NCI-H2107 treated with DMSO at 0.1 percent for 48 hours (cell line): ENCODE results near the gene KSR2.

ENCODE experiments used
- DNase-seq: peaks from one replicate; lab custom pipeline; 2025; ENCODE audit not compliant: unreplicated experiment; lab: John Stamatoyannopoulos, UW

The KSR2 gene

GRCh38 chr12:117587631-117588287 lies 381.0 kb downstream of the KSR2 start:
- peak; percentile 62 for DNase-seq

DNA sequence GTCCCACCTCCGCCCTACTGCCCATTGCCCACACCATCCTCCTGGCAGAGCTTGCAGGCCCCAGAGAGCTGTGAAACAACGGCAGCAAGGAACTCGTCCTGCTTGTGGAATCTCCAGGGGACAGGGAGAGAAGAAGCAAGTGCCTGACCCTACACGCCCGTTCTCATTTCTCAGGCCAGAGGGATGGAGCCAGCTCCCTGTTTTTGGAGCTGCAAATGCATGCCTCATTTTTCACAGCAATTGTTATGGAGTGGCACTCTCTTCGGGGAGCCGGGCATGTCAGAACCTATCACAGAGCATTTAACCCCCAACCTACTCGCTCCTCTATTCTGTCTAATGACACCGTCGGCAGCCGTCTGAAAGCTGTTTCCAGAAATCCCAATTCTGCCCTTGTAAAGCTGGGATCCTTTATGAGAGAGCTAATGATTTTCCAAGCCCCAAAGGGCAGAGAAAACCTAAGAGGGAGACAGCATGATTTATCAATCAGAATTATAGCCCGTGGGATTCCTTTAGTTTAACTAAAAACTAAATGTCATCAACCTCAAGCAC lies 385.0 kb downstream of the KSR2 start:
- peak; percentile 89 for DNase-seq

- no peak for DNase-seq
These were observed 385.7 kb downstream of the KSR2 start for GRCh38 chr12:117583092-117583491.

DNA sequence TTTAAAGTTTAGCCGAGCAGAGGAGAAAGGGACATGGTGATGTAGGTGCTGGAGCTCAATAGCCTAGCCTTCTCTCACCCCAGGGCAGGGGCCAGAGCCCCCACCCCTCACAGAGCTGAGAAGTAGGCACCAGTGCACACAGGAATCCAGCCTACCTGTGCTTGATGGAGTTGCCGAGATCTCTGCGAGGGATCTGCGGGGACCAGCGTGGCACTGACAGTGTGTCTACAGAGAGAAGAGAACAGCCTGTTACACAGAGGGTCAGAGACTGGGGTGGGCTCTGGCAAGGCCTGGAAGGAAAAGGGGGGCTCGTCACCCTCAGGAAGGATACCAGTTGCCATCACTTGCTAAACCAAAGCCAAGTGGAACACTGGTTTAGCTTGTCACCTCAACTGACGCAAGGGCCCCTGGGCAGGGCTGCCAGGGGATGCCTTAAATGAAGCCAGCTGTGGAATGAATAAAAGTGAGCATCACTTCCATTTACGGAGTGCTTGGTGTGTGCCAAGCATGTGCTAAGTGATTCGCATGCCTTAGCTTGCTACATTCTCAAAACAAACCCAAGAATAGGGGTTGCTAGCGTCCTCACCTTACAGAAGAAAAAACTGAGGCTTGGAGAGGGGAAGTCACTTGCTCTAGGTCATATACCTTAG lies 386.5 kb downstream of the KSR2 start:
- DNase-seq: no peak

DNA sequence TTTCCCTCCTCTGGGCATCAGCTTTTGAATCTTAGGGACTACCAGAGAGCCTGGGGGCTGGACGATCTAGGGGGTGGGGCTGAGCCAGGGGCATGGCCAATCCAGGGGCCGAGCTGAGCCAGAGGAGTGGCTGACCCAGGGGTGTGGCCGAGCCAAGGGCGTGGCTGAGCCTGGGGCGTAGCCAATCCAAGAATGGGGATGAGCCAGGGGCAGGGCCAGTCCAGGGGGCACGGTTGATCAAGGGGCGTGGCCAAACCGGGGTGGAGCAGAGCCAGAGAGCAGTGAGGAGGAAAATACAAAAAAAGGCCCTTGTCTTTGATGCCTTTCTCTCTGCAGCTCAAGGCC lies 388.1 kb downstream of the KSR2 start:
- DNase-seq: no peak

DNA sequence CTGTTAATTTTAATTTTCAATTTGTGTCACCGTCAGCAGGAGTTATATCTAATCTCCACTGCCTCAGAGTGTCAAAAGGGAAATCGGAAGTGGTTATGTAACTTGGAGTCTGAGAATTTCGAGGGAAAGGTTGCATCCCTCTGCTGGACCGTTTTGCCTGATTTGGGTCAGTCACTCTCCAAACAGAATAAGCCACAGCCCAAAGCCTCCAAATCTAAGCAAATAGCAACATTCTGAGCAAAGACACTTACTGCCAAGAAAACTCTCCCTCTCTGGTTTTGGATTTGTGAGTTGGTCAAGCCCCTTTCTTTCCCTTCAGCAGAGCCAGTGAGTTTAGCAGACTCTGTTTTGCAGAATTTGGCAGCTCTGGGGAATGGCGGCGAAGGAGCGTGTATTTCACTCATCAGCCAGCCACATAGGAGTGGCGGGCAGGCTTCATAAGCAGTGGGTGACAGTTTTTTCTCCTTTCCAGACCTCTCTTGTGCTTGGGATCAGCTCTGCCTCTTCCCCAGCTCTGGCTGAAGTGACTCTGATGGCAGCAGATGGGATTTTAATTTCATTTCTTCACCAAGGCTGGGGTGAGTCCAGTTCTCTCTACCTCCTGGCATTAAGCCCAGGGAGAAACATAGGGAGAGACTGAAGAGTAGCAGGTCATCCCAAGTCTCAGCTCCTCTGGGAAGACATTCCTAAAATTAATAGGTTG lies 388.6 kb downstream of the KSR2 start:
- no peak for DNase-seq

GRCh38 chr12:117577122-117577657 lies 391.6 kb downstream of the KSR2 start:
- no peak for DNase-seq

GRCh38 chr12:117576053-117576452 lies 392.7 kb downstream of the KSR2 start:
- no peak for DNase-seq

DNA sequence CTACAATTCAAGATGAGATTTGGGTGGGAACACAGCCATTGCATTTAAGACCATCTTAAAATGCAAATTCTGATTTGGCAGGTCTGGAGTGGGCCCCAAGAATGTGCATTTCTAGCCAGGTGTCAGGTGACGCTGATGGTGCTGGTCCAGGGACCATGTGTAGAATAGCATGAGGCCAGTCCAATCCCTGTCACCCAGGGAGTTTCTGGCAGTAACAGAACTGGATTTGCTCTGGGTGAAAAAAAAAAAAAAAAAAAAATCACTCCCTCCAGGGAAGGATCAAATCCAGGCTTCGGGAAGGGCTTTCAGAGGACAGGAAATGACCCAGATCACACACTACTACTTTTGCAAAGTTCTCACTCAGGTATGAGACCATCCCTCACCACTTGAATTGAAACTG lies 394.1 kb downstream of the KSR2 start:
- DNase-seq: no peak

- no peak for DNase-seq
These were observed 396.0 kb downstream of the KSR2 start for GRCh38 chr12:117572755-117573154.

DNA sequence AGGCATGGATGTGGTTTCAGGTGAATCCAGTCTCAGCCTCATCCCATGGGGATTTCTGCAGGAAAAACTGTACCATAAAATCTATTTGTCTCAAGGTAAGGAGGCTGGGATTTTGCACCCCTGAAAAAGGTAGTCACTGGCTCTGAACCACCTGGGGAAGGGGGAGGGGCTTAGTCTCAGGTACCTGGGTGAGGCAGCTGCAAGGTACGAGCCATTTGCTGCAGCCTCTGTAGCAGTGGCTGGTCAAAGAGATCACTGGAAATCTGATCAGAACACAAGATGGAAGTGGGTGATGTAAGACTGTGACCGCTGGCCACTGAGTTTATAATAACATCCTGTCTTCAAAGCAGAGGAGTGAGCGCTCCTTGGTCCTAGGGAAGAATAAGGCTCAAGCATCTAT lies 397.5 kb downstream of the KSR2 start:
- DNase-seq: peak; percentile 82

DNA sequence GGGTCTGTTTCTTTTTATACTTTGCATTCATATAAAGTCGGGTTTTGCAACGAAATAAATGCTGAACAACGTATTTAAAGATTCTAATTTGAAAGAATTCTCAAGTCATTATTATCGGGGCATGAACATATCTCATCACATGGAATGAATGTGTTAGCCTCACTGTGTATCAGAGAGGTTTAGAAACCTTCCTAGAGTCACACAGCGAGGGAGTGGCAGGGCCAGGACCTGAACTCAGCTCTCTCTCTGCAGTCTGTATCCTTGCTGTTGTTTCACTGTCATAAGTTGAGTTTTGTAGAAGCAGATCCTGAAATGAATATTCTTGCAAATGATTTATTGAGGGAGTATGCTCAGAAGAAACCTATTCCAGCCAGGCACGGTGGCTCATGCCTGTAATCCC lies 398.2 kb downstream of the KSR2 start:
- no peak for DNase-seq

DNA sequence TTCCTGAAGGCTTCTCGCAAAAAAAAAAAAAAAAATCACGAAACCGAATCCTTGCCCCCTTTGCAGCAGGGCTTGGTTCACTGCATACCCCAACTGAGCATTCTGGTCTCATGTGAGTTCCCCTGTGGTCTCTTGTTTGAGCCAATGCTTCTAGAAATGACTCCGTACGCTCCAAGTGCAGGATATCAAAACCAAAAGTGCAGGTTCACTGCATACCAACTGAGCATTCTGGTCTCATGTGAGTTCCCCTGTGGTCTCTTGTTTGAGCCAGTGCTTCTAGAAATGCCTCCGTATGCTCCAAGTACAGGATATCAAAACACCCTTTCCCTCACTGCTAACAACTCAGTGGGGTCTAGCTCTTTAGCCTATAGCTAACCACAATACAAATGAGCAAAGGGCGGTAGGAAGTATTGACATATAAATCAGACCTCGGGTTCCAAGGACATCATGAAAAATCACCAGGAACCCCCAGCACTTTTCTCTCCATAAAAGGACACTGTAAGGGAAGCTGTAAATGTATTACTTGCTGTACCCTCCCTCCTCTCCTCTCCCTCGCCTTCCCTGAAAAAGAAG lies 401.1 kb downstream of the KSR2 start:
- DNase-seq: no peak

DNA sequence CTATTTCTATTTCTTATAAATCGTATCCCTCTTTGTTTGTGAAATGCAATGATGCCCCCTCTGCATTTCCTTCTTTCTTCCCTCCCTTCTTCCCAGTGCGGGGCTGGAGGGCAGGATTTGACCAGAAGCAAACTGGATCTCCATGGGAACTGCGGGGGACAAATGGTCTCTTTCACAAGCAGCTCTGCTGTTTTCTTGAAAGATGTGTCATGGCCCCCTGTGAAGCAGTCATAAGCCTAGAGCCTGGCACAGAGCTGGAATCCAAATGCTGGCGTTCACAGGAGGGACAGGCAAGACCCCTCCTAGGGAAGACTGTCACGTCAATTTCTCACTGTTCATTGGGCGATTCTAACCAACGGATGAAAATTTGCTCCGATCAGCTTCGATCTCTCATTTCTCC lies 403.9 kb downstream of the KSR2 start:
- no peak for DNase-seq

GRCh38 chr12:117563706-117564105 lies 405.1 kb downstream of the KSR2 start:
- no peak for DNase-seq

DNA sequence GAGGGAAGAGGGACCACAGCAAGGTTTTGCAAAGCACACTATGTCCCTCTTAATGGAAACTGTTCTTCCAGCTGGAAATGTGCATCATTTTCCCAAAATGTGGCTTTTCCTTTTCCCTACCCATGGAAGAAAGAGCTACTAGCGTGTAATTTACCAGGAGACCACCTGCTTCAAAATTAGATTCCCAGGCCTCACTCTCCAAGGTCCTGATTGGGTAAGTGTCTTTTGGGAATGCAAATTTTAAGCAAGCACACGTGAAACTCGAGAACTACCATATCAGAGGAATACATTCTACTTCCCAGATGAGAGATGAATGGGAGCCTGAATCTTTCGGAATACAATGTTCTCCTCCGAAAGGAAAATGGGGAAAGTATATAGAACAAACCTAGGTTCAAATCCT lies 405.8 kb downstream of the KSR2 start:
- DNase-seq: peak; percentile 12

DNA sequence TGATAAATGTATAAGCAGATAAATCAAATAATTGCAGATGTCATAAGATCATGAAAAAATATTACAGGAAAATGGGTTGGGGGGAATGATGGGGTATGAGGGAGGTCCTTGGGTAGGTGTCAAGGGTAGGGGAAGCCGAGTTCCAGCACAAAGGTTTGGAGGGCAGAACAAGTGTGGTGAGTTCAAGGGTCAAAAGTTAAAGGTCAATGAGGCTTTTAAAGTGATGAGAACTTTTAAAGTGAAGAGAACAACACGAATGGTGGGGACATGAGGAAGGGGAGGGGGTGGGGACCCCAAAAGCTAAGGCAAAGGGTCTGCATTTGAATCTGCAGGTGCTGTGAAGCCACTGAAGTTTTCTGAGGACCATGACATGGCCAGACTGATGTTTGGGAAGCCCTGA lies 406.8 kb downstream of the KSR2 start:
- no peak for DNase-seq

DNA sequence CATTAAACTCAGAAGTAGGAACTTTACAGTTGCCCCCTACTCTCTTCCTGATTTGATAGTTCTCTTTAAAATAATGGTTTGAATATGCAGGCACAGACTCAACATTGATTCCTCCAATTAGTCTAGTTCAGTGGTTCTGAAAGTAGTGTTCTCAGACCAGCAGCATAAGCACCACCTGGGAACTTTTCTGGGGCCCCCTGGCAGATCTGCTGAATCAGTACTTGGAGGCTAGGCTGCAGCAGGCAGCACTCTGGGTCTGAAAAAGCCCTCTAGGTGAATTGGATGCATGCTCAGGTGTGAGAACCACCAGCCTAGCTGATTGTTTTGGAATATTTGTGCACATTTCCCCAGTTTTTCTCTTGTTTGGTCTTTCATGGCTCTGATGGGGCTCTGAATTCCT lies 408.8 kb downstream of the KSR2 start:
- DNase-seq: no peak

DNA sequence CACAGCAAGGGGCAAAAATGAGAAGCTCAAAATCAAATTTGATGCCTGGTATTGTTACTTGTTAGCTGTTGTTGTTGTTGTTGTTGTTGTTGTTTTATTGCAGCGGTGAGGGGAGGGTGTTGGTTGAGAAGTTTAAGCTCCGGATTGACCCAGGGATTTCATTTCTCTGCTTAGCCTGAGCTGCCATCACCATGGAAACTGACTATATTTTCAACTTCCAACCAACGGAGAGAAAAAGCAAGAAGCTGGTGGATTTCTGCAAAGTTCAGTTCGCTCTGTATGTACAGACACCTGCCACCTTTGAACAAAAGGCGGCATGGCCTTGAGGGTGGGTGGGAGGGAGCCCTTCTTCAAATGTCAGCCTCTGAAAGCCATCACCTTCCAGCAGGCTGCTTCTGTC lies 412.9 kb downstream of the KSR2 start:
- DNase-seq: no peak

GRCh38 chr12:117552971-117553370 lies 415.8 kb downstream of the KSR2 start:
- no peak for DNase-seq

GRCh38 chr12:117551665-117552064 lies 417.1 kb downstream of the KSR2 start:
- no peak for DNase-seq

- DNase-seq: no peak
These were observed 421.6 kb downstream of the KSR2 start for GRCh38 chr12:117547209-117547608.
